Hindlimb muscle (tissue), 1 donor: ENCODE data around the gene USP6NL. TPM values are rescaled to one million over a fixed set of nuclear protein-coding genes. Genes with fewer than 3 reads are reported as not detected.

ENCODE experiments used
- DNase-seq: peaks from one replicate; pipeline ENCODE4 v3.0.0-alpha.2; 2013
- polyA plus RNA-seq: library from polyadenylated mRNA; unstranded; fragments of 120-200 nt; gene quantifications from one replicate; pipeline ENCODE4 v1.2.1, GENCODE V29; 2013; ENCODE audit not compliant: insufficient read length

USP6NL gene
- polyA plus RNA-seq, 1 donor: 8.6 TPM

- DNase-seq: no peak
These were observed 63.2 kb downstream of the USP6NL start for GRCh38 chr10:11548065-11548767.

DNA sequence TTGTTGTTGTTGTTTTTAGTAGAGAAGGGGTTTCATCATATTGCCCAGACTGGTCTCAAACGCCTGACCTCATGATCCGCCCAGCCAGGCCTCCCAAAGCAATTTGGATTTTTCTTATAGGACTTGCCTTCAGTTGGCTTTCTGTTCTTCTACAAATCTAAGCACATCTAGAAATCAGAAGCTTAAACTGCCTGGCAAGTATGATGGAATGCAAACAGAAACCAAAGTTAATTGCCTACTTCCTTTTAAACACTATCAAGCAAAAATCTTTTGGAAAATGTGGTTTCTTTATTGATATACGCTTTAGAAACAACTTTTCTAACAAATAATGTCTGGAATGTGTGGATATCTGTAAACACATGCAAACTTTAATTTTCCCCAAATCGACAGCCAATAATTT is 64.9 kb downstream of the USP6NL start:
- DNase-seq: no peak

DNA sequence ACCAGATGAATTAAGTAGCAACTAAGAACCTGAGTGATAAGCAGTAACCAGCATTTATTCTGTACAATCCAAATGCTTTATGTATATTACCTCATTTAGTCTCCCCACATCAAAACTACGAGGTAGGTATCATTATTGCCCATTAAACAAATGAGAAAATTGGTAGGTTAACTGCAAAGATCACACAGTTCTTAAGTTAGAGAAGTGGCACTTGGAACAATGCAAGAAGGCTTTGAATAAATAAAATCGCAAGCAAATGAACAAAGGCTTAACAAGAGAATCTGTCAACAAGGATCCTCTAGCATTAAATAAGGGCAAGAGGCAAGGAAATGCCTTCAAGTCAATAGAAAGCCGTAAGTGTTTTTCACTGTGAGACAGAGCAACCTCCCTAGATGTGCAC is 70.2 kb downstream of the USP6NL start:
- no peak for DNase-seq

- DNase-seq: no peak
These were observed 72.1 kb downstream of the USP6NL start for GRCh38 chr10:11539191-11539868.

GRCh38 chr10:11538834-11539190 is 72.6 kb downstream of the USP6NL start:
- no peak for DNase-seq

DNA sequence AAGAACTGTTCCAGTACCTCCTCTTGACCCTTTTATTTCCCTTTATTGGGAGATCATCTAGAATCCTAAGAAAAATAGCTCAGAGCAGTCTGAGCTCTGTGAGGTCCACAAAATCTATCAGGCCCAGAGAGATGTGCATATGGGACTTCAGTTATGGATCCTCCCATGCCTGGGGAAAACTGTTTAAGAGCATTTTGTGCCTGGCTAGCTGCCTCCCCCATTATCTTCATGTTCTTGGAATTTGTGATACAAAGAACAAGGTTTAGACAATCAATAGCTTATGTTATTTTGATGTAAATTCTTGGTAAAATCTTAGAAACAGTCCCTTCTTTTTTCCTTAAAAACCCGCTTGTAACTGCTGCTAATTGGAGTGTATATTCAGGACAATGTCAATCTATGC is 75.2 kb downstream of the USP6NL start:
- no peak for DNase-seq

GRCh38 chr10:11535346-11535959 is 76.0 kb downstream of the USP6NL start:
- DNase-seq: no peak

DNA sequence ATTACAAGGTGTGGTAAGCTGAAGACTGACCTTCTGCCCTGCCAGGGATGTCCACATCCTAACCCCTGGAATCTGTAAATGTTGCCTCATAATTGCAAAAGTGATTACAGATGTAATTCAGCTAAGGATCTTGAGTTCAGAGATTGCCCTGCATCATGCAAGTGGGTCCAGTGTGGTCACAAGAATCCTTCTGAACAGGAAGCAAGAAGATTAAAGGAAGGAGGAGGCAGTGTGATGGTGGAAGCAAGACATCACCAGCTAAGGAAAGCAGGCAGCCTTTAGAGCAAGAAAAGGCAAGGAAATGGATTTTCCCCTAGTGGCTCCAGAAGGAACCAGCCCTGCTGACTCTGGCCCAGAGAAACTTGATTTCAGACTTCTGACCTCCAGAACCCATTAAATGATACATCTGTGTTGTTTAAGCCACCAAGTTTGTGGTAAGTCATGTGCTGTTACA is 78.1 kb downstream of the USP6NL start:
- DNase-seq: no peak

DNA sequence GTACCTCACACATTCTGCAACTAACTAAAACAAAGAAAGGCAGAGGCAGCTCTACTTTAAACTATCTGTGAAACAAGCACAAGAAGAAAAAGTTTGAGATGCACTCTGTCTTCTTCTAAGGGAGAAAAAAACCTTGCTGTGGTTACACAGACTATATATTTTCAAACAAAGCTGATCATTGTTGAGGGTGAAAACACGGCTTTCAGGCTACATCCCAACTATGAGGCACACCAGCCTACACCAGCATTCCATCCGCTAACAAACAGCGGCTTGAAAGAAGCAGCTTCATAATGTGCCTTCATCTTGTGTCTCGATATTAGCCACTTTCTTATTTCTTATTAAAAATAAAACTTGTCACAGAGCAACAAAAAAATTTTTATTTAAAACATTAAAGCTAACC is 79.1 kb downstream of the USP6NL start:
- no peak for DNase-seq

DNA sequence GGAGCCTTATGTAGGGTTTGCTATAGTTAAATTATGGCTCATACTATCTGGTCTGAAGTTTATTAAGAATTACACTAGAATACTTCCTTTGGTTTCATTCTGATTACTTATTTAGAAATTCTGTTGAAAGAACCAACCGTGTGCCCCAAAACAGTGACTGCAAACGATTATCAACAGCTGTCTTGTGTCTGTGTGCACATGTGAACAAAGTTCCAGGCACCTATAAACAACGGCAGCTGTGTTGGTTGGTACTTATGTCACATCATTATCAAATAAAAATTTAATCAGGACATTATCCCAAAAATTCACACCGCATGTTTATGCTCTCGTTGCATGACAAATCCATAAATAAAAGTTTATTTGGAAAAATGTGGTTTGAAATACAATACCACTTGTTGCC is 80.6 kb downstream of the USP6NL start:
- DNase-seq: no peak

GRCh38 chr10:11529276-11529903 is 82.1 kb downstream of the USP6NL start:
- DNase-seq: no peak

- DNase-seq: no peak
These were observed 83.2 kb downstream of the USP6NL start for GRCh38 chr10:11528286-11528685.

DNA sequence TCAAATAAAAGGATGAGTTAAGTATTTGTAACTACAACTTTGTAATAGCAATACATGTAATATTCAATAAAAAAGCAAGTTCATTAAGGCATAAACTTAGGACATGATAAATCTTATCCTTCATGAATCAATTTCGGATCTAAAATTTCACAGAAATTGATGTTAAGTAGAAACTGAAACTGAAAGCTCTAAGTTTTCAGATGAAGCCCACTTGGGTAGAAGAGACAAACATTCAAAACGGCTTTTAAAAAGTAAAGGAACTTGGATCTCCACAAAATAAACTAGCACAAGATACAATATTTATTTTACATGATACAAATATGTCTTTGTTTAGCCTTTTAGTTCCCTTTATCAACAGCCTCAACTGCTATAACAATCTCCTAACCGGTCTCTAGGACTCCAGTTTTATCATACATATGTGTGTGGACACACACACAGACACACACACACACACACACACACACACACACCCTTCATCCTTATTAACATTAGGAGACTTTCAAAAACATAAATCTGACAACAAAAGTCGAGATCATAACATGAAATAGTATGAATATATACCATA is 83.7 kb downstream of the USP6NL start:
- DNase-seq: no peak

DNA sequence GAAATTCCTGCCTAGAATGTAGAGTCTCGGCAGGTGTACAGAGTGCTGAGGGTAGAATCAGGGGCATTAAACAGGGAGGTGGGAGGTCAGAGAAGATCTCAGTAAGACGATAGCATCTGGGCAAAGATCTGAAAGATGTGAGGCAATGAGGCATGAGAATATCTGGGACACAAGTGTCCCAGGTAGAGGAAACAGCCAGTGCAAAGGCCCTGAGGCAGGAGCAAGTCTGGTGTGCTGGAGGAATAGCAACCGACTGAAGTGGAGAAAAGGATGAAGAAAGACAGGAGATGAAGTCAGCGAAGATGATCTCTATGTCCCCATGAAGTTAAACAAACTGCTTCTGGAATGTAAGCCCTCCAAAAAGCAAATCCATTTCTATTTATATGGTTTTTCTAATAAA is 84.4 kb downstream of the USP6NL start:
- no peak for DNase-seq

- DNase-seq: peak; percentile 59
These were observed 85.9 kb downstream of the USP6NL start for GRCh38 chr10:11525503-11525902.

DNA sequence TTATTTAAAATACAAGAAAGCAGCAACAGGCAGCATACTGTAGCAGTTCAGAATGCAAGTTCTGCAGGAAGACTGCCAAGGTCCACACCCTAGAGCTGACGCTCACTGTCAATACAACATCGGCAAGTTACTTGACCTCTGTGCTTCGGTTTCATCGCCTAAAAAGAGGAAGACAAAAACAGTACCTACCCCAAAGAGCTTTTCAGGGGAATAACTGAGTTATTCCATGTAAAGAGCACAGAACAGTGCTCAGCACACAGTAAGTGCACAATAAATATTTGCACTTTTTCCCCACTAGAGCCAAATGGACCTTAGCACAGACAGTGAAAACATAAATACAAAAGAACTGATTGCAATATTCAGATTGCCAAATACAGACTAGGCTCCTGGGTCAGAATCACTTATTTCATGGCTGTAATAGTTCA is 88.6 kb downstream of the USP6NL start:
- no peak for DNase-seq

DNA sequence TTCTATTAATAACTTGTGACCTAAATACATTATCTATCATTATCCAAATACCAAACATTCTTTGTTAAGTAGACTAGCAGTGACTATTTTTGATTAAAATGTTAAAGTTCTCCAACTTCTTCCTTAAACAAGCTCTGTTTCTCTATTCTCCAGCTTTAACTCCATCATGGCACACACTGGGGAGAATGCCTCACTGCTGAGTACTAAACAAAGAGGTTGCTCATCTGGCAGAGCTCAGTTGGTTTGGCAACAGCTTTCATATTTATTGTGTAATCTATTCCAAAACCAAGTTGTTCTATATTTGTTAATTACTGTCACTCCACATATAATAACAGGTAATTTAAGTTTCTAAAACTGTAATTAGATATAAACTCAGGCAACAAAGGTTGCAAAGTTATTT is 89.6 kb downstream of the USP6NL start:
- DNase-seq: no peak

- DNase-seq: no peak
These were observed 90.6 kb downstream of the USP6NL start for GRCh38 chr10:11520892-11521291.

DNA sequence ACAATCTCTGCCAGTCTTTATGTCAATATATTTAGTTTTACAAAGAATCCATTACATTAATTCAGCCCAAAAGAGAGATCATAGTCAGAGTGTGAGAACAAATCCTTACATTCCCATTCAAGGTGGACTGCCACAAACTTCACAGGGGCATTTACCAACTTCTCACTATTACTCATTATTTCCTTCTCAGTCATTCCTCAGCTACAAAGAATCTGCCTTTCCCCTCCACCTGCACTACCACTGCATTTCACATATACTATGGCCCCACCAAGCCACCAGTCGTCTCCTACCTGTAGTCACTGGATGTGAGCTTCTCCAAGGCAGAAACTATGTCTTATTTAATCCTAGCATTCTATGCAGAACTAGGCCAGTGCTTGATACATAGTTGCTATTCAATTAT is 94.3 kb downstream of the USP6NL start:
- DNase-seq: no peak

DNA sequence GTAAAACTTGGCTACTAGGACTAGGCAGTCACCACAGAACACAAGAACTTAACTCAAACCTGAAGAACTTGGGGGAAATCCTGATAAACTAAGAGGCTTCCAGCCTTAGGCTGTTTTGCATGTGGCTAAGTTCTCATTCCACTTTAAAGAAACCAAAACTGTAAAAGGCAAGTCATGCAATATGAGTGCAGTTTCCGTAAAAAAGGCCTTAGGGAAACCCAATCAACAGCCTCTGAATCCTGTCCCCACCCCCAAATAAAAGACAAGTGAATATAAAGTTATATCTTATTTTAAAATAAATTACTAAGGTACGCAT is 95.1 kb downstream of the USP6NL start:
- DNase-seq: no peak

GRCh38 chr10:11515596-11516430 is 95.6 kb downstream of the USP6NL start:
- DNase-seq: peak; percentile 65

DNA sequence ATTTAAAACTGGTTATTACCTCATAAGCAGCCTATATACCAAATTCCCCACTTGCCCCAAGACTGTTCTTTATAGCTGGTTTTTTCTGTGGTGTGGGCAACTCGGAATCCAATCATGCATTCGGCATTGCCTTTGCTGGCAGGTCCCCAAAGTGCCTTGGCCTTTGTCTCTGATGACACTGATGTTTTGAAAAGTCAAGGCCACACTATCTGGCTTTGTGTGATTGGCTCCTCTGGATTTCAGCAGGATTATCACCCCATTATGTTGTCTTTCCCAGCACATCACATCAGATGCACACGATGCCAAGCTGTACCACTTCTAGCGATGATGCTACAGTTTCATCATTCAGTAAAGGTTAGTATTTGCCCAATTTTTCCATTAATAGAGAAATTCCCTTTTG is 97.7 kb downstream of the USP6NL start:
- DNase-seq: no peak
